Dermis microvascular lymphatic vessel endothelial cell (primary cell): ENCODE results near the gene SLC4A1AP. TPM values are rescaled to one million over a fixed set of nuclear protein-coding genes. Genes with fewer than 3 reads are reported as not detected.
"Not testable (repeated sequence)": the region's sequence is repeated elsewhere in the genome, so short reads cannot be mapped to it uniquely, and the experiment has no call there.

Experiments used
- DNase-seq, 2 donors: peaks; one replicate each; pipeline versions ENCODE4 v3.0.0 to v3.0.0-alpha.2; 2010; ENCODE audit warnings: low read depth in 2 of 2
- total RNA-seq: library from RNA; depleted of rRNA; stranded (reverse); fragments of >200 nt; gene quantifications from 2 replicates; pipeline ENCODE4 v1.2.1, GENCODE V29; 2014

The SLC4A1AP gene, protein sequence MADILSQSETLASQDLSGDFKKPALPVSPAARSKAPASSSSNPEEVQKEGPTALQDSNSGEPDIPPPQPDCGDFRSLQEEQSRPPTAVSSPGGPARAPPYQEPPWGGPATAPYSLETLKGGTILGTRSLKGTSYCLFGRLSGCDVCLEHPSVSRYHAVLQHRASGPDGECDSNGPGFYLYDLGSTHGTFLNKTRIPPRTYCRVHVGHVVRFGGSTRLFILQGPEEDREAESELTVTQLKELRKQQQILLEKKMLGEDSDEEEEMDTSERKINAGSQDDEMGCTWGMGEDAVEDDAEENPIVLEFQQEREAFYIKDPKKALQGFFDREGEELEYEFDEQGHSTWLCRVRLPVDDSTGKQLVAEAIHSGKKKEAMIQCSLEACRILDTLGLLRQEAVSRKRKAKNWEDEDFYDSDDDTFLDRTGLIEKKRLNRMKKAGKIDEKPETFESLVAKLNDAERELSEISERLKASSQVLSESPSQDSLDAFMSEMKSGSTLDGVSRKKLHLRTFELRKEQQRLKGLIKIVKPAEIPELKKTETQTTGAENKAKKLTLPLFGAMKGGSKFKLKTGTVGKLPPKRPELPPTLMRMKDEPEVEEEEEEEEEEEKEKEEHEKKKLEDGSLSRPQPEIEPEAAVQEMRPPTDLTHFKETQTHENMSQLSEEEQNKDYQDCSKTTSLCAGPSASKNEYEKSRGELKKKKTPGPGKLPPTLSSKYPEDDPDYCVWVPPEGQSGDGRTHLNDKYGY
- 17.4 and 17.8 TPM in 2 replicates for total RNA-seq

DNA sequence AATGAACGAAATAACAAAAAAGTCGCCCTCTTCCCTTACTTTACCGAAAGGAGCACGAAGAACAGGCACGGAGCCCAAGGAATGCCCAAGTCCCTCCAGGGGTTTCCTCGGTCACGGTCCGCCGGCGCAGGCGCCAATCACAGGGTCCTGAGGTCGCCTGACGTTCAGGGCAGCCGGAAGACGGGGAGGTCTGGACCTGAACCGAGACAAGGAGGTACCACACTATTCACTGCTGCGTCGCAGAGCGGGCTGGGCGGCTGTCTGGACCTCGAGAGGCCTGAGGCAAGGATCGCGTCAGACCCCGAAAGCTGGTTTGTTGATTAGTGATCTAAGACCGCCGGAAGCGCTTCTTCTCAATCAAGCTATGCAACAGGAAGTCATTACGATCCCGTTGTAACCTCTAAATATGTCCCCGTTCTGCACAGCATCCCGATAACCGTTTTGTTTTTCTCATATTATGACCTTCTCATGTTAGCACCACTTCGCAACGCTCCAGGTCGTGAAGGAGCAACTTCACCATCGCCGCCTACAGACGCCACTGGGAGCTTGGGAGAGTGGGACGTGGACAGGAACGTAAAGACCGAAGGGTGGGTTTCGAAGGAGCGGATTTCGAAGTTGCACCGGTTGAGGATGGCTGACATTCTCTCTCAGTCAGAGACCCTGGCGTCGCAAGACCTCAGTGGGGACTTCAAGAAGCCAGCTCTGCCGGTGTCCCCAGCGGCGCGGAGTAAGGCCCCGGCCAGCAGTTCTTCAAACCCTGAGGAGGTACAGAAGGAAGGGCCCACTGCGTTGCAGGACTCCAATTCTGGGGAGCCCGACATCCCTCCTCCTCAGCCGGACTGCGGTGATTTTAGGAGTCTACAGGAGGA lies at the start of gene SLC4A1AP, which contains the start of gene SUPT7L:
Gene SLC4A1AP (plus strand): TSS at position 605 of the 869 bp plus-strand sequence. CDS start 26 bp downstream, at position 631.
Gene SUPT7L (minus strand): TSS at position 330 of the 869 bp plus-strand sequence. CDS start 1,422 bp downstream, outside the sequence.
- DNase-seq, result peak; percentile 82 to 90

DNA sequence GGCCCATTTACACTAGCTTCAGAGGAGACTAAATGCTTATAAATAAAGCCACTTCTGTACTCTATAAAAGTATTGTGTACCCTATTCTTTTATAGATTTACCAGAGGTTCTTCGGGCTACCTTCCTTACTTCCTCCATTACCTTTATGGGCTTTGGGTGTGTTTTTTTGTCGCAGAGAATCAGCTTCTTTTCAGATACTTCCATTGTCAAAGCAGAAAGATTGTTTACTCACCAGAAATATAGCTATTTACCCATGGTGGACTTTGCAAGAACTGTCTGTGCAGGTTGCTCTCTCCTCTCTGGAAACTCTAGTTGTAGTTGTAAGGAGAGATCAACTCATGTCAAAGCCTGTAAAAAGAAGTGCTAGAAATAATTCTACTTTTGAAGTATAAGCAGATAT lies 49.7 kb upstream of the SLC4A1AP start:
- no peak for DNase-seq

DNA sequence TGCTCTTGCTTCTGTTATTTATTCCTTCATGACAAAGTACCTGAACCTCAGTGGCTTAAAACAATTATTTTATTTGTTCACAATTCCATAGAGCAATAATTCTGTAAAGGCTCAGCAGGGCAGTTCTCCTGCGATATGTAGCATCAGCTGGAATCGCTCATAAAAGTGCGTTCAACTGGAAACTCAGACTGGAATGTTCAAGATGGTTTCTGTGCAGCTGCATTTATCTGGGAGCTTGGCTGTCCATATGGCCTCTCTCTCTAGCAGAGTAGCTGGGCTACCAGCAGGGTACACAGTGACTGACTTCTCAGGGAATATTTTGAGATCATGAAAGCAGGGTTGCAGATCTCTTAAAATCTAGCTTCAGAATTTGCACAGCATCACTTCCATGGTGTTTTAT lies 48.4 kb upstream of the SLC4A1AP start:
- DNase-seq, result no peak

DNA sequence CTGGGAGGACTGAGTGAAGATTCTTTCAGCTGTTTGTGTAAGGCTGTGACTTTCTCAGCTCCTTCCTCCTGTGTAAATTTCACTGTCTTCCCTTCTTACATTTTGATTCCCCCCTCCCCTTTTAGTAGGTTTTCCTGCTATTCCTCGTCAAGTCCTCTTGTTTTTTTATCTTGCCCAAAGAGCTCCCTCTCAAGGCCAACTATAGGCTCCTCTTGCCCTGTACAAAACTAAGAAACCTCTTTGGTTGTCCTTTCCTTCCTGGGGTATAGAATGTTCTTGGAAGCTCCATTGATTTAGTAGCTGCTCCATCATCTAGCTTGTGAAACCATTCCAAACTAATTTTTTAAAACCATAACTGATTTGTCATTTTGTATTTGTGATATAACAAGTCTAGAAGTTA lies 42.2 kb upstream of the SLC4A1AP start:
- no peak for DNase-seq

DNA sequence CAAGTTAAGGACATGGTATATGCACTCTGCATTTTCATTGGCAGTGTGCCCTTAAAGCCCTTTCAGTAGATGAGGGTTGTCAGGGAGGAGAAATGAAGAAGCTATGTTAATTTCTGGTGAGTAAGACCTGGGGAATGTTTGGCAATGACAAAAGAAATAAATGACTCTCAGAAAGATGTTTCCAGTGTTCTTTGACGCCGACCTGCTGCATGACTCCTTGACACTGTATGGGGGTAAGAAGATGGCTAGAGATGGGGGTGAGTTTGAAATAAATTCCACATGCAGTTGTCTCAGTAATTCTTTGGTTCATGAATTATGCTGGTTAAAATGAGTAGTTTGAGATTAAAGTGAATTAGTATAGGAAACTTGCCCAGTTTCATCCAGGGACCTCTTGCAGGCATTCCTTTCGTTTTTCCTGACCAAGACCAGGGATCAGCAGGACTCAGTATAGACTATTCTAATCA lies 40.7 kb upstream of the SLC4A1AP start:
- DNase-seq, result peak in 1 of 2 donors; percentile 26

DNA sequence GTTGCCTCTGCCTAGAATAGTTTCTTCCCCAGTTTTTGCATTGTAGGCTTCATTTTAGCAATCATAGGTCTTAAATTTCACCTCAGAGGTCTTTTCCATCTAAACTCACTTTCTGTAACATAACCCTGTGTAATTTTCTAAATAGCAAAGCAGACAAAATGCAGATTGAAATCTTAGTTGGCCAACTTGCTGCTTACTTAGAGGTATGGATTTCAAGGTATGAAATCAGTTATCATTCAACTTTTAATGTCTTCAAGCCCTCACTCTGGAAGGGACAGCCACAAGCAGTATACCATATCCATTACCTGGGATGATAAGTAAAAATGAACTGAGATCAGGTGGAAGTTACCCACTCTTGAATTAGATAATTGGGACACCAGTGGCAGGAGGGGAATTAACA lies 38.7 kb upstream of the SLC4A1AP start:
- no peak for DNase-seq

DNA sequence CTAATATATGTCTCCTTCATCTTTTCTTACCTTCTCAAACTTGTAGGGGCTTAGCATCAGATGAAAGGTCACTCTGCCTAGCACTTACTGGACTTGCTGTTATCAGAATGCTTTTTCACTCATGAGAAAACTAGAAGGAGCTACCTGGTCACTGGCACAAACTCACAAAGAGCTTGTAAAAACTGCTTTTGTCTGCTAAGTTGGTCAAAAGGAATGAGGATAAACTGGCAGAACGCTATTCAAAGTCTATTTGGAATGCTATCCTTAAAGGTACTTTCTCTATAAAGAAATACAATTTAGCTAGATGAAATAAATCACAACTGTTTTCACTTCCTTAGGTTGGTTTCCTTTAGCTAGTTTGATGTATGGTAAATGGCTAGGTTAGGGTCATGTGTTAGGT lies 37.4 kb upstream of the SLC4A1AP start:
- DNase-seq, result not testable (repeated sequence)

DNA sequence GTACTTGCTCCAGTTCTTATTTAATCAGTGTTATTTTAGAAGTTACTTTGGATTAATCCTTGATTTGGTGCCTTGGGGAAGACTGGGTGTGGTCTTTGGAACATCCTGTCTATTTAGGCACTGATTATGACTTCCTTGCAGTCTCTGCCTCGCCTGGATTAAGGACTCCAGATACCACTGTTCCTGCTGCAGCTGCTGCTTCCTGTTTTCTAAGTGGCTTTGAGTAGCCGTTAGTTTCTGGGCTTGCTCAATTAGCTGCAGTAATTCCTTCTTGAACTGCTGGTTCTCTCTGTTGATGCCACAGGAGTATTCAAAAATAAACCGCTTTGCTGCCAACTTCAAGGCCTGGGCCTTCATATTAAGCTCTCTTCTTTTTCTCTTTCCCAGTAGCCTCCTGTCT lies 36.8 kb upstream of the SLC4A1AP start:
- peak in 1 of 2 donors; percentile 31 for DNase-seq

DNA sequence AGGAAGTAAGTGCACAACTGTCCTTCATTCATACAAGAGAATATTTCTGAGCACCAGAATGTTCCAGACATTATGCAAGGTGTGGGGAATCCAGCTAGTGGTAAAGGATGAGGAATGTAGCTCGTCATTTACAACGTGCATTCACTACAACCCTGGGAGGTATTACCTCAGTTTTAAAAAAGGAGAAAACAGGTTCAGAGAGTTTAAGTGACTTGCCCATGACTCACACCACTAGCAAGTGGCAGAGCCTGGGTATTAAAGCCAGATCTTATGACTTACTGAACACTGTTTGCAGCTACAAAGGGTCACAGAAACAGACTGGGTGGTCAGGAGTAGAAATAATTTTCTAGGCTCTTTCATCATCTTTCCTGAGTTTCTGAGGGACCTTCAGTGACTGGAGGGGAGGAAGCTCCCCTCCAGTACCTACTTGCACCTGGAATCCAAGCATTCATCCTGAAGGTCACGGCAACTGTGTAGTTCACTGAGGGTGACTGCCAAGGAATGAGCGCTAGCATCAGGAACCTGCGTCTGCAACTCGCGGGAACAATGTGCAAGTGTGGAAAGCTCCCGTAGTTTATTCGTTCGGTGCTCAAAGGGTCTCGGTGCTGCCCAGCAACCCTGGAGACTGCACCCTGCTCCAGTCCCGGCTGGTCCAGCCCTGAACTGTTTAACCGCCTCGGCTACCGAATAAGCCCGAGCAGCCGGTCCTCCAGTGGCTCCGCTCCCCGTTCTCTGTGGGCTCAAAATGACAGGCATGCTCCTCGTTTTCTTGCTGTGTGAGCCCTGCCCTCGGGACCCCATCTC lies 35.5 kb upstream of the SLC4A1AP start:
- peak in 1 of 2 donors; percentile 62 for DNase-seq

DNA sequence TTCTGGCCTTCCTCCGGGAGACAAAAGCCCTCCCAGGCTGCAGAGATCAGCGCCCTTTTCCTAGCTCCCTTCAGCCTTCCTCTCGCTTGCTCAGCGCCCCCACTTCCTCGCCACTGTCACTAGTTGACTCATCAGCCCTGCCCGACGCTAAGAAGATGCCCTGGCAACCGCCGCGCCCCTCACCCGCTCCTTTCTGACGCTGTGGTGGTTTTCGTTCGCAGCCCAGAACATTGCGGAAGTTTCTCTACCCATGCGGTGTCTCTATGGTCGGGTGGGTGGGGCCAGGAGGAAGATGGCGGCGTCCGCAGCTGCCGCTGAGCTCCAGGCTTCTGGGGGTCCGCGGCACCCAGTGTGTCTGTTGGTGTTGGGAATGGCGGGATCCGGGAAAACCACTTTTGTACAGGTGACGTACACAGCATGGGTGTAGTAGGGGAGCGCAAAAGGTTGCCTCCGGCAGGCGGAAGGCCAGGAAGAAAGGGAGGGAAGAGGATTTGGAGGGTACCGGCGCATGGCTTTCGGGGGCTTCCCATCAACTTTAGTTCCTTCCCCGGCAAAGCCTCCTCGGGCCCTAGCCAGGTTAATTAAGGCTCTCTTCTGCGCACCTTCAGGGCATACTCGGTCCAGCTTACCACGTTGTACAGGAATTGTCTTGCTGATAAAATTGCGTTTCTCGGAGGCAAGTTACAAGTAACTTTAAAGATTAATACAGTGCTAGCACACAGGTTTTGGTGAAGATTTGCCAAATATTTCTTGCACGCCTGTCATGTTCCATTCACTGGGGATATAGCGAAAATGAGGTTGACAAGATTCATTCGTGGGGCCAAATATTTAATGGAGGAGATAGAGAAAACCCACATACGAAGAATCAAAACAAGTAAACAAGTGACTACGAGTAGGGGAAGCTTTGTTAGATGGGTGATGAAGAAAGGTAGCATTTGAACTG lies 34.7 kb upstream of the SLC4A1AP start, which contains the start of the genes CCDC121 and GPN1:
Gene CCDC121 (minus strand): TSS at position 246 of the 943 bp plus-strand sequence. CDS start 1,213 bp downstream, outside the sequence.
Gene GPN1 (plus strand): TSS at position 284 of the 943 bp plus-strand sequence. CDS start 9 bp downstream, at position 293.
- peak; percentile 65 to 93 for DNase-seq

DNA sequence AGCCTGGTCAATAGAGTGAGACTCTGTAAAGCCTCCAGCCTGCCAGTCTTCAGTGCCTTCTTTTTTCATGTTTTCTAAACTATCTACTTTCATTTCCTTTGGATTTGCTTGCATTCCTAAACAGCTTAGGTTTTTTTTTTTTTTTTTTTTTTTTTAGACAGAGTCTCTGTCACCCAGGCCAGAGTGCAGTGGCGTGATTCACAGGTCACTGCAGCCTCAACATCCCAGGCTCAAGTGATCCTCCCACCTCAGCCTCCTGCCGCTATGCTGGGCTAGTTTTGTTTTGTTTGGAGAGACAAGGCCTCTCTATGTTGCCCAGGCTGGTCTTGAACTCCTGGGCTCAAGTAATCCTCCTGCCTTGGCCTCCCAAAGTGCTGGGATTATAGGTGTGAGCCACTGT lies 33.4 kb upstream of the SLC4A1AP start:
- DNase-seq, result not testable (repeated sequence)

DNA sequence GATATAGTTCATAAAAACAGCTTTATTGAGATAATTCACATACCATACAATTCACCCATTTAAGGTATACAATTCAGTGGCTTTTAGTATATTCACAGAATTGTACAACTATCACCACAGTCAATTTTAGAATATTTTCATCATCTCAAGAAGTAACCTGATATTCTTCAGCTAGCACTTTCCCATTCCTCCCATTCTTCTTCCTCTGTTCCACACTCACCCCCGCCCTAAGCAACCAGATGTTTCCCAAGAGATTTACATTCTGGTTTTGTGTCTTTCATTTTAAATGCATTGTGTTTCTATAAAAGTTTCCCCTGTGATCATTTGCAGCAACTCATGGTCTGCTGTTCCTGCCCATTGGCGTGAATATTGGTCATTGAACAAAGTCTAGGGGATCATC lies 29.4 kb upstream of the SLC4A1AP start:
- DNase-seq, result no peak

DNA sequence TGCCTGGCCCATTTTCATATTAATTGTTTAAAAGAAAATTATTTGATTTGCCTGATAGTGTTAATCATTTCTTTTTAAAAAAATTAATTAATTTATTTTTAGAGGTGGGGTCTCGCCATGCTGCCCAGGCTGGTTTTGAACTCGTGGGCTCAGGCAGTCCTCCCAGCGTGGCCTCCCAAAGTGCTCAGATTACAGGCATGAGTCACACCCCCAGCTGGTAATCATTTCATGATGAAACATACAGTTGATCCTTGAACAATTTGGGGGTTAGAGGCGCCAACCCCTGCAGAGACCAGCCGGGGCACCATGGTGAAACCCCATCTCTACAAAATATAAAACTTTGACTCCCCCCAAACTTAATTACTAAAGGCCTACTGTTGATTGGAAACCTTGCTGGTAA lies 26.9 kb upstream of the SLC4A1AP start:
- DNase-seq, result no peak

DNA sequence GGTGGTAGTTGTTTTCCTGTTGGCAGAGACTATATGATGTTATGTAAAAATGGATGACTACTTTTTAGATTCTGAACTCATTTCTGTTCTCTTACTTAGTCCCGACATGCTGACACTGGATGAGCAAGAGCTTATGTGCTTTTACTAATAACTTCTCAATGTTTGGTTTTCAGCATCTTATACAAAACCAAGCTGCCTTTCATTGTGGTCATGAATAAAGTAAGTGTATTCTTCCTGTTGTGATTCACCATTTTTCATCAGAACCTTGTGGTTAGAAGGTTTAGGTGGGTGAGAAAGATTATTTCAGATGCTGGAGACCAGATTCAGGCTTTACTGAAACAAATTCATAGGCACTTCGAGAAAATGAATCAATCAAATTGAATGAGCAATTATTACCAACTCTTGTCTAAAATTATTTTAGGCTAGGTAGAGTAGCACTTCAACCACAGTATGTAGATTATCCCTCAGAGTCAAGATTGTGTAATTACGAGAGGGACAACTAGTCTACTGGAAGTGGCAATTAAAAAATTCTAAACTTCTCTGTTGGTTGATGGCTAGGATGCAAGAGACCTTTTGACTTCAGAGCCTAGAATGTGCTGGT lies 25.6 kb upstream of the SLC4A1AP start:
- no peak for DNase-seq

DNA sequence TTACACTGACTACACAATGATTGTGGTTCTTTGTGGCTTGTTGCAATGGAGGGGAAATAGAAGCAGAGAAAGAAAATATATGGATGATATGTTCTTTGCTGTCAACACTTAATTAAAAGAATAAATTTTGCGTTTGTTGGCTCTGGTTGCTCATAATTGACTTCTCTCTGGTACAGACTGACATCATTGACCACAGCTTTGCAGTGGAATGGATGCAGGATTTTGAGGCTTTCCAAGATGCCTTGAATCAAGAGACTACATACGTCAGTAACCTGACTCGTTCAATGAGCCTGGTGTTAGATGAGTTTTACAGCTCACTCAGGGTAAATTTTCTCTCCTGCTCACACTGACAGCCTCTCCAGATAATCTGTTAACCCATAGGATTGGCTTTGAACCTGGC lies 25.0 kb upstream of the SLC4A1AP start:
- no peak for DNase-seq

DNA sequence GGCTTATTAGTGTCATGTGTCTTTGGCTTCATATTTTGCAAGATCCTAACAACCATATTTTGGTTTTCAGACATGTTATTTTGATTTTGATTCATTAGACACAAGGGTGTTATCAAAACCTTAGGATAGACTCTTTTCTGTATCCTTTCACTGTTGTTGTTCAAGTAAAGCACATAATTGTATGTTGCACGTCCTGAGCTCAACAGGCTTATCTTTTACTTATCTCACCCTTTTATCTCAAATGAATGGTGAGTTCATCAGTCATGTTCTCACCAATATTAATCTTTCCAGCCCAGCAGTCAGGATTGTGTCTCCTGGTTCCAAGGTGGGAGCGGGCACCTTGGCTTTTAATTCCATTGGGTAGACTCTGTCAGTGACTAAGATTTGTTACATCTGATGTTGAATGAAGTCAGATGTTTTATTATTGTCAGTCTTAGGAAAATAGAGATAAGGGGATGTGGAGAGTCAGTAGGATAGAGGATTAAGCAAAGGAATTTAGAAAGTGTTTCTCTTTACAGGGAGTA lies 22.9 kb upstream of the SLC4A1AP start:
- DNase-seq, result no peak

DNA sequence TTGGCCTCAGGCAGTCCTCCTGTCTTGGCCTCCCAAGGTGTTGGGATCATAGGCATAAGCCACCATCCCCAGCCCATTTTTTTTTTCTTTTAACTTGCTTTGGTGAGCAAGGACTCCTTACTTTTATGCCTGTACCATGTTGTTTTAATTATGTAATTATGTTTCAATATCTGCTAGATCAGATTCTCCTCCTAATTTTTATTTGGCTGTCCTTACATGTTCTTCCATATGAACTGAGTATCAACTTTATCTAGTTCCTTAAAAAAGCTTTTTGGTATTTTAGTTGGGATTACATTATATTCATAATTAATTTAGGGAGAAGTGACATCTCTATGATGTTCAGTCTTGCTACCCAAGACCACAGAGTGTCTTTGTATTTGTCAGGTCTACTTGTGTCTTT lies 18.5 kb upstream of the SLC4A1AP start:
- no peak for DNase-seq

DNA sequence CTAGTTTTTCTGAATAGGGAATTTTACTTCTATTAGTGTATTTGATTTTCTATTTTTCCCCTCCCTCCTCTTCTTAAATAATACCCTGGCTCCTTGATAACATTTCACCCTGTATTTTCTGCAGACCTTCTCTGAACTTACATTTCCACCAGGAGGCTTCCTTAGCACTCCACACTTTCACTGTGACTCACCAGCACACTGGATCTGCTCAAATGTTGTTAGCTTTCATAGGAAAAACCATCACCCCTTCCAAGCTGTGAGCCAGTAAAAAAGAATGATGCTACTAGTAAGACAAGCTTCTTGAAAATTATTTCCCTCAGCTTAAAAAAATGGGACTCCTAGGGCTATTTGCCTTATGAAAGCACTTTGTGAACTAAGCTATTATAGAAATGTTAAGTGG lies 16.4 kb upstream of the SLC4A1AP start:
- no peak for DNase-seq

DNA sequence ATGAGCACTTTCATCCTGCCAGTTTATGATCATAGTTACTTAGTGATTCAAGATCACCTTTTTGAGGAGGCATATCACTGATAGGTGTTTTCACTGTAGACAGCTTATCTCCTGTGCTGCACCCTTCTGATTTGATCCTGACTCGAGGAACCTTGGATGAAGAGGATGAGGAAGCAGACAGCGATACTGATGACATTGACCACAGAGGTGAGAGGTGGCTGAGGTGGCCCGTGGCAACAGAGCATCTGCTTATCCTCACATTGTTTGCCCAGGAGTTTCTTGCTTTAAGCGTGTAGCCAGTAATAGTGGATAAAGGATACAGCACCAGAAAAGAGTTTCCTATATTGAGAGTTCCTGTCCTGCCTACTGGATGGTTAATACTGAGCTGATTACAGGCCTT lies 16.0 kb upstream of the SLC4A1AP start:
- DNase-seq, result no peak
